ENCODE data around the gene SNAP25. TPM values are rescaled to one million over a fixed set of nuclear protein-coding genes. Genes with fewer than 3 reads are reported as not detected.

Gene SNAP25
- total RNA-seq, 1 experiment from 2014 or later: 0.39 TPM

- POLR2A ChIA-PET: no interaction called here
- Histone ChIP-seq H3K4me3 (replicated peaks in 1 of 2; ENCODE audit: low read depth in 1 of 2, low read length in 2 of 2) (no peak overlapping the region), H3K4me1 (ENCODE audit: control insufficient read depth in 1 of 2, insufficient read depth in 2 of 2, low read length in 2 of 2) (no peaks in the 10 kb centered on the region), H3K4me2 (ENCODE audit: low read length) (no peak overlapping the region), H3K27ac (ENCODE audit: low read depth, low read length) (no peak overlapping the region), H3K36me3 (ENCODE audit: control insufficient read depth in 1 of 2, insufficient read depth in 2 of 2, low read length in 2 of 2) (no peaks in the 10 kb centered on the region), H3K9me3 (ENCODE audit: control insufficient read depth in 1 of 2, insufficient read depth in 1 of 2, low read depth in 1 of 2, low read length in 2 of 2) (no peaks in the 10 kb centered on the region), H3K79me2 (ENCODE audit: insufficient read depth, low read length) (no peaks in the 10 kb centered on the region), H3K9ac (ENCODE audit: low read length) (no peak overlapping the region), H2AFZ (ENCODE audit: low read depth, low read length, poor library complexity, severe bottlenecking) (no peak overlapping the region), H3K27me3 (ENCODE audit: insufficient read depth, low read length) (peaks cover 26% of the 10 kb centered on the region; the same call in 1 of the 2 replicates), H3K9me2 (ENCODE audit: insufficient read depth) (no peaks in the 10 kb centered on the region), H4K20me1 (ENCODE audit: insufficient read depth) (no peaks in the 10 kb centered on the region)
- CTCF ChIA-PET: no interaction called here
- RAD21 ChIA-PET (ENCODE audit: low non-redundant PET in 1 of 2, low total read pairs in 2 of 2, uncharacterized antibody in 2 of 2, unreplicated experiment in 2 of 2): no interaction called here
- ATAC-seq: no peak
- intact Hi-C loops (cut with micrococcal nuclease): no loop called here
- BruUV-seq (replicated peaks): no TSS peak
- no peak for DNase-seq (ENCODE audit: low read depth, low spot score)
- TF ChIP-seq REST (IDR thresholded peaks at IDR 0.05; ENCODE audit: low read depth): no peak
- TF ChIP-seq CTCF (IDR thresholded peaks at IDR 0.05 in 2 of 3, conservative IDR thresholded peaks at IDR 0.05 in 1 of 3; ENCODE audit: borderline replicate concordance in 1 of 3, insufficient read depth in 1 of 3, low read depth in 2 of 3, low read length in 2 of 3): no peak
- TF ChIP-seq CBX3 (IDR thresholded peaks at IDR 0.05; ENCODE audit: low read depth): no peak
- no peak for TF ChIP-seq POLR2A (IDR thresholded peaks at IDR 0.05; ENCODE audit: borderline replicate concordance, extremely low read depth, insufficient read depth, insufficient read length)
- TF ChIP-seq TCF7L2 (IDR thresholded peaks at IDR 0.05; ENCODE audit: borderline replicate concordance, extremely low read depth, insufficient read depth, insufficient read length): no peak
- TF ChIP-seq ZBTB33 (IDR thresholded peaks at IDR 0.05; ENCODE audit: extremely low read depth, insufficient replicate concordance, low read length): no peak
- TF ChIP-seq ATF3 (IDR thresholded peaks at IDR 0.05): no peak
- TF ChIP-seq EZH2 (IDR thresholded peaks at IDR 0.05): no peak
- TF ChIP-seq YY1 (IDR thresholded peaks at IDR 0.05; ENCODE audit: extremely low read depth, insufficient replicate concordance, low read depth, low read length): no peak
- no peak for TF ChIP-seq RAD21 (IDR thresholded peaks at IDR 0.05; ENCODE audit: low read depth)
- TF ChIP-seq JUND (IDR thresholded peaks at IDR 0.05): no peak
- no peak for TF ChIP-seq MAX (IDR thresholded peaks at IDR 0.05)
- TF ChIP-seq SP1 (IDR thresholded peaks at IDR 0.05; ENCODE audit: low read depth): no peak
- no peak for TF ChIP-seq ELF1 (IDR thresholded peaks at IDR 0.05; ENCODE audit: borderline replicate concordance, low read depth)
- TF ChIP-seq SRF (IDR thresholded peaks at IDR 0.05; ENCODE audit: low read depth): no peak
- no peak for TF ChIP-seq EZH2phosphoT487 (IDR thresholded peaks at IDR 0.05; ENCODE audit: borderline replicate concordance)
- TF ChIP-seq CEBPB (IDR thresholded peaks at IDR 0.05; ENCODE audit: low read depth): no peak
- no peak for TF ChIP-seq ZNF274 (IDR thresholded peaks at IDR 0.05; ENCODE audit: low read depth, low read length)
Observed at GRCh38 chr20:10264166-10264558, 45.5 kb downstream of the SNAP25 start.
